Measurements from ENCODE around the gene IKBKE.

The IKBKE gene

GRCh38 chr1:206455289-206455665, 15.0 kb upstream of the IKBKE start:
- H3K4me3 ChIP-seq (ENCODE audit: low read length): no peak overlapping the region
- peaks cover 6% of the 10 kb centered on the region; the same call in 1 of the 2 replicates for H3K36me3 ChIP-seq (ENCODE audit: control insufficient read depth, low read length)
- no peaks in the 10 kb centered on the region for H3K4me1 ChIP-seq (ENCODE audit: control insufficient read depth, low read length)
- H3K9me3 ChIP-seq (ENCODE audit: control insufficient read depth, insufficient read depth, low read length): no peaks in the 10 kb centered on the region
- no peaks in the 10 kb centered on the region for H3K79me2 ChIP-seq (ENCODE audit: control insufficient read depth, low read length)
- H3K4me2 ChIP-seq (ENCODE audit: low read length): no peak overlapping the region
- no peaks in the 10 kb centered on the region for H4K20me1 ChIP-seq (ENCODE audit: control insufficient read depth, insufficient read depth, low read depth, low read length)
- TF ChIP-seq EZH2phosphoT487 (IDR thresholded peaks at IDR 0.05; ENCODE audit: borderline replicate concordance, low read length) (no peak), CTCF (IDR thresholded peaks at IDR 0.05; ENCODE audit: low read depth, low read length, poor library complexity, severe bottlenecking) (no peak)
- no peak overlapping the region for H3K27ac ChIP-seq (ENCODE audit: low read depth, low read length)
- no peaks in the 10 kb centered on the region for H3K9me2 ChIP-seq (replicated peaks; ENCODE audit: control insufficient read depth, low read length)
- H3K27me3 ChIP-seq (ENCODE audit: control insufficient read depth, low read length): no peaks in the 10 kb centered on the region
- H3F3A ChIP-seq (ENCODE audit: control insufficient read depth, insufficient read depth): no peaks in the 10 kb centered on the region

GRCh38 chr1:206455666-206456344, 14.5 kb upstream of the IKBKE start:
- H4K20me1 ChIP-seq (ENCODE audit: control insufficient read depth, insufficient read depth, low read depth, low read length): no peaks in the 10 kb centered on the region
- no peaks in the 10 kb centered on the region for H3K27me3 ChIP-seq (ENCODE audit: control insufficient read depth, low read length)
- H3K9me3 ChIP-seq (ENCODE audit: control insufficient read depth, insufficient read depth, low read length): no peaks in the 10 kb centered on the region
- H3K4me3 ChIP-seq (ENCODE audit: low read length): no peak overlapping the region
- H3K79me2 ChIP-seq (ENCODE audit: control insufficient read depth, low read length): no peaks in the 10 kb centered on the region
- no peak overlapping the region for H3K4me2 ChIP-seq (ENCODE audit: low read length)
- no peak overlapping the region for H3K27ac ChIP-seq (ENCODE audit: low read depth, low read length)
- H3K36me3 ChIP-seq (ENCODE audit: control insufficient read depth, low read length): peaks cover 2% of the 10 kb centered on the region; the same call in 1 of the 2 replicates
- no peaks in the 10 kb centered on the region for H3F3A ChIP-seq (ENCODE audit: control insufficient read depth, insufficient read depth)
- H3K4me1 ChIP-seq (ENCODE audit: control insufficient read depth, low read length): no peaks in the 10 kb centered on the region
- no peaks in the 10 kb centered on the region for H3K9me2 ChIP-seq (replicated peaks; ENCODE audit: control insufficient read depth, low read length)
- TF ChIP-seq CTCF (IDR thresholded peaks at IDR 0.05; ENCODE audit: low read depth, low read length, poor library complexity, severe bottlenecking) (no peak), EZH2phosphoT487 (IDR thresholded peaks at IDR 0.05; ENCODE audit: borderline replicate concordance, low read length) (no peak)

- Histone ChIP-seq H3F3A (ENCODE audit: control insufficient read depth, insufficient read depth) (no peaks in the 10 kb centered on the region), H3K9me3 (ENCODE audit: control insufficient read depth, insufficient read depth, low read length) (no peaks in the 10 kb centered on the region), H3K9me2 (replicated peaks; ENCODE audit: control insufficient read depth, low read length) (no peaks in the 10 kb centered on the region), H3K4me3 (ENCODE audit: low read length) (no peak overlapping the region), H3K36me3 (ENCODE audit: control insufficient read depth, low read length) (peaks cover 6% of the 10 kb centered on the region; the same call in 1 of the 2 replicates), H4K20me1 (ENCODE audit: control insufficient read depth, insufficient read depth, low read depth, low read length) (no peaks in the 10 kb centered on the region), H3K4me1 (ENCODE audit: control insufficient read depth, low read length) (no peaks in the 10 kb centered on the region), H3K79me2 (ENCODE audit: control insufficient read depth, low read length) (no peaks in the 10 kb centered on the region), H3K27me3 (ENCODE audit: control insufficient read depth, low read length) (no peaks in the 10 kb centered on the region), H3K4me2 (ENCODE audit: low read length) (no peak overlapping the region), H3K27ac (ENCODE audit: low read depth, low read length) (no peak overlapping the region)
- TF ChIP-seq EZH2phosphoT487 (IDR thresholded peaks at IDR 0.05; ENCODE audit: borderline replicate concordance, low read length) (no peak), CTCF (IDR thresholded peaks at IDR 0.05; ENCODE audit: low read depth, low read length, poor library complexity, severe bottlenecking) (no peak)
These were observed 13.5 kb upstream of the IKBKE start for GRCh38 chr1:206456577-206457370.

Data from DOHH2 (cell line).